NCI-H446 treated with DMSO at 0.1 percent for 48 hours (cell line): Measurements from ENCODE around the gene TTLL11.
"Not testable (repeated sequence)": the region's sequence is repeated elsewhere in the genome, so short reads cannot be mapped to it uniquely, and the experiment has no call there.

ENCODE experiments used
- DNase-seq: peaks from one replicate; lab custom pipeline; 2025; lab: John Stamatoyannopoulos, UW

The TTLL11 gene

GRCh38 chr9:122085260-122085659, 7.8 kb downstream of the TTLL11 start:
- DNase-seq: no peak

GRCh38 chr9:122084026-122084675, 9.0 kb downstream of the TTLL11 start:
- DNase-seq: no peak

GRCh38 chr9:122080986-122081385, 12.1 kb downstream of the TTLL11 start:
- DNase-seq: no peak

- no peak for DNase-seq
These were observed 14.6 kb downstream of the TTLL11 start for GRCh38 chr9:122078557-122078956.

GRCh38 chr9:122076773-122077172, 16.3 kb downstream of the TTLL11 start:
- no peak for DNase-seq

- no peak for DNase-seq
These were observed 17.0 kb downstream of the TTLL11 start for GRCh38 chr9:122076117-122076516.

- no peak for DNase-seq
These were observed 17.7 kb downstream of the TTLL11 start for GRCh38 chr9:122075135-122076030.

GRCh38 chr9:122071715-122072114, 21.4 kb downstream of the TTLL11 start:
- no peak for DNase-seq

- DNase-seq: no peak
These were observed 22.2 kb downstream of the TTLL11 start for GRCh38 chr9:122070728-122071515.

GRCh38 chr9:122066680-122067079, 26.4 kb downstream of the TTLL11 start:
- DNase-seq: not testable (repeated sequence)

GRCh38 chr9:122065923-122066629, 27.0 kb downstream of the TTLL11 start:
- DNase-seq: no peak

- no peak for DNase-seq
These were observed 32.6 kb downstream of the TTLL11 start for GRCh38 chr9:122060481-122060880.

- no peak for DNase-seq
These were observed 33.2 kb downstream of the TTLL11 start for GRCh38 chr9:122059955-122060324.

GRCh38 chr9:122059214-122059954, 33.7 kb downstream of the TTLL11 start:
- no peak for DNase-seq

GRCh38 chr9:122058709-122059108, 34.4 kb downstream of the TTLL11 start:
- DNase-seq: no peak

GRCh38 chr9:122058051-122058450, 35.1 kb downstream of the TTLL11 start:
- DNase-seq: no peak

GRCh38 chr9:122057211-122057610, 35.9 kb downstream of the TTLL11 start:
- DNase-seq: no peak

GRCh38 chr9:122056484-122056883, 36.6 kb downstream of the TTLL11 start:
- DNase-seq: no peak

- no peak for DNase-seq
These were observed 37.4 kb downstream of the TTLL11 start for GRCh38 chr9:122055701-122056100.

GRCh38 chr9:122053567-122054350, 39.3 kb downstream of the TTLL11 start:
- no peak for DNase-seq
